Spleen (tissue), 7 donors: ENCODE data around the gene CPE.
"Not testable (repeated sequence)": the region's sequence is repeated elsewhere in the genome, so short reads cannot be mapped to it uniquely, and the experiment has no call there.

Source experiments
- CTCF ChIP-seq, 11 experiments: fragments of 200-600 bp in 7 of 11; fragments of 450-650 bp in 4 of 11; sonication (generic) in 4 of 11; IDR thresholded peaks in 8 of 11; conservative IDR thresholded peaks in 3 of 11; 1 replicate in 7 of 11; 2 replicates in 4 of 11; pipeline versions ENCODE4 v1.4.0 to v1.8.0; 2016 to 2021; ENCODE audit warnings: antibody characterized with exemption in 11 of 11, inconsistent platforms in 4 of 11, mild to moderate bottlenecking in 1 of 11
- POLR2AphosphoS5 ChIP-seq, 3 donors: sonication (generic); formaldehyde crosslinking; IDR thresholded peaks; one replicate each; pipeline ENCODE4 v1.5.1; 2017; ENCODE audit warnings: antibody characterized with exemption in 3 of 3
- donor health status: DM: no; HTN: no; CAD: no; lungs with moderate emphysema.
- donor health status: DM: no; HTN: no; CAD: no.
- donor health status: DM: no; HTN: no; CAD: no.

GRCh38 chr4:165342340-165342739 is 36.5 kb upstream of the CPE start:
- not testable (repeated sequence) for TF ChIP-seq CTCF (IDR thresholded peaks at IDR 0.05 in 8 of 11, conservative IDR thresholded peaks at IDR 0.05 in 3 of 11); POLR2AphosphoS5 (IDR thresholded peaks at IDR 0.05)
